GM18951 (cell line): ENCODE measurements around the gene RNF43.

ENCODE experiments used
- POLR2A ChIP-seq: IDR thresholded peaks from 4 replicates; pipeline ENCODE4 v1.6.1; 2011; ENCODE audit warnings: mild to moderate bottlenecking; ENCODE audit not compliant: insufficient read length, insufficient read depth; ENCODE audit errors: extremely low read depth
- in situ Hi-C: fragments of 300-500 bp; cut with MboI; formaldehyde crosslinking; loops from one replicate; pipeline ENCODE4 v1.12.0; 2022; ENCODE audit warnings: low sequenced_read_pairs, mixed read lengths, inconsistent platforms; ENCODE audit not compliant: unreplicated experiment

Gene RNF43

DNA sequence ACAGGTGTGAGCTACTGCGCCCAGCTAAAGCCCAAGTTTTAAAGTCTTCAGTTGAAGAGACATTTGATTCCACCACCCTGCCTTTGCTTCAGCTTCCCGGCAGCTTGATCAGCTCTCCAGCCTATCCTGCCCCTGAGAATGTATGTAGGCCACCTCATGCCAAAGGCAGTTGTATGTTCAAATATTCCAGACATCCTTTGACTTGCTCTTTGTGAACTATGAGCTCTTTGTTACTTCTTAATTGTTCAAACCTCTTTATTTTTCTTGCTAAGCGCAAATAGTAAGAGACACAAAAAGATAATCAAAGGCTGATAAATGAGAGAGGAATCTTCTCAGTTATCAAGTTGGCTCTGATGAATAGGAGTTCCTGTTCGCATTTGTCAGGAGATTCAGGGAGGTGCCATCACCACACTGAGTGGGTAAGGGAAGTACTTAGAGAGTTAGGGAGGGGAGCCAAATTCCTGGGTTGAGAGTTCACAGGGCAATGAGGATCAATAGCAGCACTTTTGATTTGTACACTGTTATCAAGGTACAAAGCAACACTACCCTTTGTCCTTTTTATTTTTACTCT is 33.4 kb downstream of the RNF43 start:
- in situ Hi-C loops = no loop called here
- no peak for TF ChIP-seq POLR2A

DNA sequence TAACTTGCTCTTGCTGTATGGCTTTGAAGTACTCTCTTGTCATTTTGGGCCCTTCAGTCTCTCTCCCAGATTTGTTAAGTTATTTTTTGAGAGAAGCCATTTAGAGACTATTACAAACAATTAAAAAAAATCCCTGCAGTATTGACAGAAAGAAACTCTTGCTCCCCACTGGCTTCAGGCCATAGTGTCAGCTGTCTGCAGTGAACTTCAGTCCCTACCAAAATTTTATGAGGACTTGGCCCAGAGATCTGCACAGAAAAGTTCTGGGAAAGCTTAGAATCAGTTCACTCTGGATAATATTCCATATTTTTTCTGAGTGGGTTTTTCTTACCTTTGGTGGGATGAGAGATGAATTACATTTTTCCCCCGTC is 34.5 kb downstream of the RNF43 start:
- TF ChIP-seq POLR2A = no peak
- in situ Hi-C loops = no loop called here

DNA sequence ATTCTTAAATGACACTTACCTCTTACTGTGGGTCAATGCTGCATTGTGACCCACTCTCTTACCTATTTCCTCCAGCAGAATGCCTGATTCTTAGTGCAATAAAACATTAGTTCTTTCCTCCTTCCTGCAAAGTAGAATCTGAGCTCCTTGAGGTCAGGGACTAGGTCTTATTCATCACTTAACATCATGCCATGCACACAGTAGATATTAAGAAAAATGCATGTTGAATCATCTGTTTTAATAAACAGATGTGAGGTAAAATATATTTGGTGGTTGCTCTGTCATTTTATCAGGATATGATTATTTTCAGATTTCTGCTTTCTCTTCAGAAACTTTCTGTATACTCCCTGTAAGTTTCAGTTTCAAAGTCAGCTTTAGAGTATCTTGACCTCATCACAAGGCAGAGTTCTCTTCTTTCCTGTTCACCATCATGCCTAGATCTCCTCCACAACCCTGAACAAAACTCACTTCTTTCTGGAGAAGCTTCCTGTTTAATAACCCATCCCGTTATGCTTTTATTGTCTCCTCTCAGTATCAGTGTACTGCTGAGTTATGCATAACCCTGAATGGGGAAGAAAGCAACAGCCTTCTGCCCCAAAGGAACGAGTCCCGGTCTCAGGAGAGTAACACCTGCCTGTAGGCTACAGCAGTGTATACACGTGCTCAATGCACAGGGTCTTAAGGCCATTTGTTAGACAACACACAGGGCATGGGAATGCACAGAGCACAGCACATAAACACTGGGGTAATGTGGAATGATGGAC is 35.0 kb downstream of the RNF43 start:
- in situ Hi-C loops = no loop called here

DNA sequence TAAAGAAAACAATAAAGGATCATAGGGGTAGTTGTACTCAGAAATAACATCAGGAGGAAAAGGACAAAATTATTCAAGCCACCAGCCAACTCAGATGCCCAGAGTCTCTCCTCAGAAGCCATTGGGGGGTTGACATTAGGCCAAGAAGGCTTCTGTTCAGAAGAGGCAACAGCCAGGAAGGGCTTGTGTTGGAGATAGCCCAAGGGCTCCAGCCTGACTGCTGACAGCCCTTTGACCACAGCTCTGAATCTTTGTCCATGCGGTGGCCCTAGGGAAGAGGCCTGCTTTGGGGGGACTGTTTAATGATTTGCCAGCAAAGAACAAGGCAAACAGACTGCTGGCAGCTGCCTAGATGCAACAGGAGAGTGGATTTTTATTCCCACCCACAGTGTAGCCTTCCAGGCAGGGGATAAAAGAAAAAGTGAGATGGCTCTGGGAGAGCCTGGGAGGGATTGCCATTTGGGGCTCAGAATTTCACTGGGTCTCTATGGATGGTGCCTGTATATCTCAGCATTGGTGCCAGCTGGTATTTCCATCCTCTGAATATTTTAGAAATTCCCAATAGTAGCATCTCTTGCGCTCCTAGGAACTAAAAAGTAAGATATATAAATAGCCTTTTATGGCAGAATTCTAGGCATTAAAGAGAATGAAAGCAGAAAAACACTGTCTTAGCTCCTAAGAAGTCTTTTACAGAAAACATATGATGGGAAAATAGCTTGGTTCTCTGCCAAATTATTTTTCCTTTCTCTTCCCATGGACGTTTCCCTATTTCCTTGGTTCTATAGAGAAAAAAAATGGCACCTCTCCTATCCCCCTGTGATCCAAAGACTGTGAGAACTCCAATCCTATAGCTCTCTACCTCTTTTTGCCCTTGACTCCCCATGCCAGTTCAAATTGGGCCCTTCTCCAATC is 36.0 kb downstream of the RNF43 start:
- in situ Hi-C loops = no loop called here

More for the DNA sequence above, 35.0 kb downstream of the RNF43 start:
- no peak for TF ChIP-seq POLR2A

DNA sequence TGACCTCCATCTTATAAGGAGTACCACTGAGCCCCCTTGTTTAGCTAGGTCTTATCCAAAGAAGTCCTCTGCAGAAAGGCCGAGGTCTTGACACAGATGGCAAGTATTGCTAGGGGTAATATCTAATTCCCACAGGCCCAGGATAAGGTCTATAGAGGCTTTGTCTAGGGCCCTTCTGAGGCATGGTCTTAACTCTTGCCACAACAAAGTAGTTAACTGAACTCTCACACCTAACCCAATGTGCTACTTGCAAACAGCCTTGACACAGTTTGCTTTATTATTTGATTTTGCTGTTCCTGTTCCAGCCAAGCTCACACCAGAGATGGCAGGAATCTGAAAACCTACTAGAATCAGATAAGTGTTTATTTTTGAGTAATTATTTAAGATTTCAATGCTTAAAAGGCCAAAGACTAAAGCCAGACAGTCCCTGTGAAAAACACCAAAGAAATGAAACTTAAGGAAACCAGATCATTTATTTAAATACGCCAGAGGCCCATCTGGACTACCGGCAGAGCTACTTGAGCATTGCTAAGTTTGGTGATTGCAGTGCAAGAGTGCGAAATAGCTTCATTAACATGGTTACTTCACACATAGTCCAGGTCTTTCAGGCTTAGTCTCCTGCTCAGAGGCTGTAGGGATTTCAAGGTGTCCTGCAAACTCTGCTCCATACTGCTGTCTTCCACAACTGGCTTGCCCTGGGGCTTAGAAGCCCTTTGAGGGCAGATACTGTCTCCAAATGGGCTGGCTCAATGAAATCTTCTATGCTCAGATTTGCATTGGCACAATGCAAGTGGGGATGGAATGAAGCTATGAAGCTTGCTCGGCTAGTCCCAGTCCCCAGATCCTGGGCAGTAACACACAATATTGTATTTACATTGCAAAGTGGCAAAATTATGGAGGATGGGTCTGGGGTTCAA is 36.9 kb downstream of the RNF43 start:
- no peak for TF ChIP-seq POLR2A
- in situ Hi-C loops = no loop called here

More for the DNA sequence above, 36.0 kb downstream of the RNF43 start:
- TF ChIP-seq POLR2A = no peak

DNA sequence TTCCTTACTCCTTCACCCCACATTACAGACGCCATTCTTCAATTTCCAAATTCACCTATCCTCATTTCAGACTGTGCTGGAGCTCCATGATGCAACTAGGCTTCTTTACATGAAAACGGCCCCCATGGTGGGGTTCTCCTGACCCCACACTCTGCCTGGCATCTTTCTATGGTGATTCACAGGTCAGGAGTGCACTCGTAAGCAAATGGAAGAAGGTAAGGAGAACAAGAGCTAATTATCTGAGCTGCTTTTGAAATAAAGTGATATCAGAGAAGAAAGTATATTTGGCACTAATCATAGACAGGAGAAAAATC is 37.9 kb downstream of the RNF43 start:
- in situ Hi-C loops = no loop called here
- no peak for TF ChIP-seq POLR2A

DNA sequence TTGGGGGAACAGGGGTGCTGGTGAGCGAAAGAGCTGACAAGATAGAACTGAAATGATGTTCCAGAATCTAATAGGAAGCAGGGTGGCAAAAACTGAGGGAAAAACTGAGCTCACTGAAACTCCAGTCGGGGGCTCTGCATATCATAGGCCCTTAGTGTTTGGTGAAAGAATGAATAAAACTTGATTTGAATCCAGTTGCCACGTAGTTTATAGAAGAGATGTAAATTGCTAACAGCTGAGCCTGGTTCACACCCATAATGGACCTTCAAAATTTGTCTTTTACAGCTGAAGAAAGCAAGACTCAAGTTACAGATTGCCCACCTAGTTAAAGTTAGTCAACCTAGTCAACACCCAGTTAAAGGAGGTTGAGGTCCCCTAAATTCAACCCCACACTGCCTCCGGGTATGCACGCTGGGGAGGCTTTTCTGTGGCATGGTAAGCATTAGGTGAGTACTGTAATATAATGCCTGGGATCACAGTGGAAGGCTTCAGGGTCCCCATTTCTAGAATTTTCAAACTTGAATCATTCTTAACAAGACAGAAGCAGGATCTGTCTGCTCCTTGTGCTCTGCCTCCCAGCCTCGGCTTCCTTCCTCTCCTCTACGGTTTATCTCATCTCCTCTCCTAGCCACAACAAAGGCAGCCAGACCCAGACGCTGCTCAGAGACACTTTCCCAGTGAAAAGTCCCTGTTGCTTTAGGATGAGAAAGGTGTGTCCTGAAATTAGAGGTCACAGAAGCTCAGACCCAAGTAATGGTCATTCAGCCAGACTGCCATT is 38.4 kb downstream of the RNF43 start:
- no peak for TF ChIP-seq POLR2A
- in situ Hi-C loops = no loop called here

DNA sequence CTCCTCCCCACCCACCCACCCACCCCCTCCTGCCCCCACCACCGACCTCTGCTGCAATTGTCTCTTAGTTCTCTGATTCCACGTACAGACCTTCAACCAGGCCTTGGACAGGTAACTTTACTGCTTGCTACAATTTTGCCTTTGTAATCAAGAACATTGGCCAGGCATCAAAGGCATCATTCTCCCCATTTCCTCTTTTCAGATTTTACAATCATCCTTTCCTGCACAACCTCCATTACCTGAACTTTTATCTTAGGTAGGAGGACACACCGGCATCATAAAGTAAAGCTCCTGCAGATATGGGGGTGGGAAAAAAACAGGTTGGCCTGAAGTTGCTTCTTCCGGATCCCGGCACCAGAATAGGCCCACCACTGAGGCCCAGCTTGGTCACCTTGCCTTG is 39.7 kb downstream of the RNF43 start:
- TF ChIP-seq POLR2A = no peak
- in situ Hi-C loops = no loop called here

DNA sequence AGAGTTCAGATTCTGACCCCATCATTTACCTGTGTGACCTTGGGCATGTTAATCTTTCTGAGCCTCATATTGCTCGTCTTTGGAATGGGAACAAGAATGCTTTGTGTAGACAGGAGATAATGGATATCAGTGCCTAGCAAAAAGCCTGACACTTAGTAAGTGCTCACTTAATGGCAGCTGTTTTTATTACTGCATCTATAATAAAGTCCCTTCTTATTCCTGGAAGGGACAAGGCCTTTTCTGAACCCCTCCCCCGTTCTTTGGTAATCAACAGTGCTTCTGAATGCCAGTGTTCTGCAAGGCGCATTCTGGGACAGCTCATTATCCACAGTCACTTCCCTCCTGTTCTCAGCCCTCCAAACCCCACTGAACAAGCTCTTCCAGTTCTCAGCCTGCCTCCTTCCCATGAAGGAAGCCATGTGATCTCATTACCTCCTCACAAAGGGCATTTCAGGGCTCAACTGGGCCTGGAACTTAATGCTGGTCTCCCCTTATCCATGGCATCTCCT is 40.2 kb downstream of the RNF43 start:
- no peak for TF ChIP-seq POLR2A
- in situ Hi-C loops = no loop called here

DNA sequence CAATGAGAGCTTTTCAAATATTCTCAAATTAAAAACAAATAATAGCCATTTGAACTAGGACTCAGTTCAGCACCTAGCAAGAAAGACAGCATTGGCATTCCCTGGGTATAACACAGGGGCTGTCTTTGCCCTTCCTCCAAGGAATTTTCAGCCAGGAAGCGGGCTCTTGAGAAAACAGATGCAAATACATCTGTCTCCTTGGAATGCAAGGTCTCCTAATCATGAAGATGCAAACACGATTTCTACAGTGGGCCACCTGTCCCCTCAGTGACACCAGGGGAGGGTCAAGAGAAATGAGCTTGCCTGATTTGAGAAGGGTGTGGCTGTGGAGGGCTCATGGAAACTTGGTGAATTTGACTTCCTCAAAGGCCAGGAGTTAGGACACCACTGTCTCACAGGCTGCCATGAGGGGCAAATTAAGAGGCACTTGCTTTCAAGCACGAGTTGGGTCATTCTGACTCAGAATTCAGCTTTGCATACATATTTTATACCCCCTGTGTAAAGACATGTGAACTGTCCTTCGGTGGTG is 40.8 kb downstream of the RNF43 start:
- TF ChIP-seq POLR2A = no peak
- in situ Hi-C loops = no loop called here

DNA sequence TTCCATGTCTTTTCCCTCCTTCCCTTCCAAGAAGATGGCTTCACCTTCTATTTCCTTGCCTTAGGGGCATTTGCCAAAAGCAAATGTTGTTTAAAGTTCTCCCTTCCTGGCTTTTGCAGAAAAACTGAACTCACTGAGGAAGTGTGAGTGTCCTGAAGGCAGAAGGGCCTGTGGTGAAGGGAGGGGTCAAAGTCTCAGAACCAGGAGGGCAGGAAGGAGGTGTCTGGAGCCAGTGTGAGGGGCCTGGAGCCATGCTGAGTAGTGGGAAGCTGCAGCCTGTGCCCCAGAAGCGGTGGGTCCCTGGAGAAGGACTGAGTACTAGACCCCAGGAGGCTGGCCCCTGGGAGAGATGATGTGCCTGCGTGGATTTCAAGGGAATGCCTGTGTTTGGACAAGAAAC is 41.5 kb downstream of the RNF43 start:
- no peak for TF ChIP-seq POLR2A
- in situ Hi-C loops = no loop called here

DNA sequence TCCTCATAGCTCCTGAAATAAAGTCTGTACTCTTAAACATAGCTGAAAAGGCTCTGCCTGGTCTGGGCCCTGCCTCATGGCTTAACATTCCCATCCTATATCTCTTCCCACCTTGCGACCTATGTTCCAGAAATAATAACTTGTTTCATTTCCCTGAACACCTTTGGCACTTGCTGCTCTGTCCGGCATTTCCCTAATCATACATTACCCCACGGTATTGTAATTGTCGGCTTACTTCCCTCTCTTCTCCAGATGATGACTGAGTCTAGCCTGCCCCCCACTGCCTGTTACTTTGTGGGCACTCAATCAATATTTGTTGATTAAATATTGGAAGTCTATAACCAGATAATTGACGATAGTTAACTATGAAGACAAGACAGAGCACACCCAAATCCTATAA is 42.1 kb downstream of the RNF43 start:
- TF ChIP-seq POLR2A = no peak
- in situ Hi-C loops = no loop called here
